ENCODE results near the gene HIVEP1.
"Not testable (repeated sequence)": the region's sequence is repeated elsewhere in the genome, so short reads cannot be mapped to it uniquely, and the experiment has no call there.

Gene HIVEP1

GRCh38 chr6:12138936-12139335, 126.8 kb downstream of the HIVEP1 start:
- Histone ChIP-seq H3K9ac (no peak overlapping the region), H3K4me1 (no peaks in the 10 kb centered on the region), H3K36me3 (peaks cover 36% of the 10 kb centered on the region), H4K20me1 (no peaks in the 10 kb centered on the region), H3K27me3 (no peaks in the 10 kb centered on the region), H3K4me2 (no peak overlapping the region), H3K4me3 (no peak overlapping the region), H3K27ac (no peak overlapping the region), H3K9me3 (peaks cover 24% of the 10 kb centered on the region)
- TF ChIP-seq Cebpa-rat (IDR thresholded peaks at IDR 0.05): no peak

GRCh38 chr6:12147557-12148316, 135.6 kb downstream of the HIVEP1 start:
- Histone ChIP-seq H3K27me3 (no peaks in the 10 kb centered on the region), H3K9me3 (0 out of 2 replicates have a peak, but pooled peaks cover 3% of the 10 kb centered on the region), H3K4me3 (no peak overlapping the region), H3K9ac (no peak overlapping the region), H4K20me1 (no peaks in the 10 kb centered on the region), H3K4me2 (no peak overlapping the region), H3K27ac (no peak overlapping the region), H3K4me1 (no peaks in the 10 kb centered on the region), H3K36me3 (0 out of 2 replicates have a peak, but pooled peaks cover 3% of the 10 kb centered on the region)
- no peak for TF ChIP-seq Cebpa-rat (IDR thresholded peaks at IDR 0.05)

GRCh38 chr6:12148317-12148801, 136.2 kb downstream of the HIVEP1 start:
- no peak overlapping the region for H3K27ac ChIP-seq
- H3K4me1 ChIP-seq: no peaks in the 10 kb centered on the region
- no peak overlapping the region for H3K9ac ChIP-seq
- H3K27me3 ChIP-seq: no peaks in the 10 kb centered on the region
- TF ChIP-seq Cebpa-rat (IDR thresholded peaks at IDR 0.05): no peak
- 0 out of 2 replicates have a peak, but pooled peaks cover 3% of the 10 kb centered on the region for H3K9me3 ChIP-seq
- H3K36me3 ChIP-seq: 0 out of 2 replicates have a peak, but pooled peaks cover 3% of the 10 kb centered on the region
- no peaks in the 10 kb centered on the region for H4K20me1 ChIP-seq
- no peak overlapping the region for H3K4me2 ChIP-seq
- H3K4me3 ChIP-seq: no peak overlapping the region

GRCh38 chr6:12148841-12149240, 136.7 kb downstream of the HIVEP1 start:
- no peak overlapping the region for H3K27ac ChIP-seq
- no peaks in the 10 kb centered on the region for H3K27me3 ChIP-seq
- no peak overlapping the region for H3K4me2 ChIP-seq
- H3K4me3 ChIP-seq: no peak overlapping the region
- H4K20me1 ChIP-seq: no peaks in the 10 kb centered on the region
- 0 out of 2 replicates have a peak, but pooled peaks cover 2% of the 10 kb centered on the region for H3K9me3 ChIP-seq
- no peak overlapping the region for H3K9ac ChIP-seq
- H3K36me3 ChIP-seq: 0 out of 2 replicates have a peak, but pooled peaks cover 3% of the 10 kb centered on the region
- no peak for TF ChIP-seq Cebpa-rat (IDR thresholded peaks at IDR 0.05)
- H3K4me1 ChIP-seq: no peaks in the 10 kb centered on the region

GRCh38 chr6:12149944-12150510, 137.9 kb downstream of the HIVEP1 start:
- H3K4me2 ChIP-seq: no peak overlapping the region
- H3K27me3 ChIP-seq: no peaks in the 10 kb centered on the region
- H3K4me3 ChIP-seq: no peak overlapping the region
- H3K27ac ChIP-seq: no peak overlapping the region
- H3K9me3 ChIP-seq: no peaks in the 10 kb centered on the region
- no peak overlapping the region for H3K9ac ChIP-seq
- TF ChIP-seq Cebpa-rat (IDR thresholded peaks at IDR 0.05): no peak
- no peaks in the 10 kb centered on the region for H4K20me1 ChIP-seq
- H3K4me1 ChIP-seq: no peaks in the 10 kb centered on the region
- H3K36me3 ChIP-seq: 0 out of 2 replicates have a peak, but pooled peaks cover 3% of the 10 kb centered on the region

- Histone ChIP-seq H3K27ac (no peak overlapping the region), H3K36me3 (0 out of 2 replicates have a peak, but pooled peaks cover 3% of the 10 kb centered on the region), H3K9ac (no peak overlapping the region), H4K20me1 (no peaks in the 10 kb centered on the region), H3K9me3 (no peaks in the 10 kb centered on the region), H3K4me2 (no peak overlapping the region), H3K4me3 (no peak overlapping the region), H3K27me3 (no peaks in the 10 kb centered on the region), H3K4me1 (no peaks in the 10 kb centered on the region)
- TF ChIP-seq Cebpa-rat (IDR thresholded peaks at IDR 0.05): no peak
Measured at GRCh38 chr6:12150812-12151432, 138.8 kb downstream of the HIVEP1 start.

- no peak overlapping the region for H3K4me2 ChIP-seq
- no peaks in the 10 kb centered on the region for H3K4me1 ChIP-seq
- no peak overlapping the region for H3K27ac ChIP-seq
- H3K36me3 ChIP-seq: 0 out of 2 replicates have a peak, but pooled peaks cover 3% of the 10 kb centered on the region
- H3K27me3 ChIP-seq: no peaks in the 10 kb centered on the region
- no peak overlapping the region for H3K4me3 ChIP-seq
- no peaks in the 10 kb centered on the region for H4K20me1 ChIP-seq
- H3K9me3 ChIP-seq: no peaks in the 10 kb centered on the region
- H3K9ac ChIP-seq: no peak overlapping the region
- no peak for TF ChIP-seq Cebpa-rat (IDR thresholded peaks at IDR 0.05)
Measured at GRCh38 chr6:12151433-12151820, 139.3 kb downstream of the HIVEP1 start.

GRCh38 chr6:12152023-12152970, 140.2 kb downstream of the HIVEP1 start:
- H4K20me1 ChIP-seq: no peaks in the 10 kb centered on the region
- H3K4me1 ChIP-seq: no peaks in the 10 kb centered on the region
- H3K4me3 ChIP-seq: no peak overlapping the region
- no peaks in the 10 kb centered on the region for H3K9me3 ChIP-seq
- TF ChIP-seq Cebpa-rat (IDR thresholded peaks at IDR 0.05): no peak
- H3K9ac ChIP-seq: no peak overlapping the region
- H3K4me2 ChIP-seq: no peak overlapping the region
- no peaks in the 10 kb centered on the region for H3K27me3 ChIP-seq
- no peak overlapping the region for H3K27ac ChIP-seq
- 0 out of 2 replicates have a peak, but pooled peaks cover 3% of the 10 kb centered on the region for H3K36me3 ChIP-seq

- not testable (repeated sequence) for H4K20me1 ChIP-seq, H3K4me1 ChIP-seq, H3K9me3 ChIP-seq, H3K27ac ChIP-seq, H3K4me3 ChIP-seq, H3K9ac ChIP-seq, H3K4me2 ChIP-seq, H3K27me3 ChIP-seq
- peaks cover 11% of the 10 kb centered on the region; the same call in 1 of the 2 replicates for H3K36me3 ChIP-seq
Measured at GRCh38 chr6:12155769-12156168, 143.7 kb downstream of the HIVEP1 start.

All from BLaER1 (cell line).